ENCODE measurements around the gene ABHD16A.

ABHD16A gene

DNA sequence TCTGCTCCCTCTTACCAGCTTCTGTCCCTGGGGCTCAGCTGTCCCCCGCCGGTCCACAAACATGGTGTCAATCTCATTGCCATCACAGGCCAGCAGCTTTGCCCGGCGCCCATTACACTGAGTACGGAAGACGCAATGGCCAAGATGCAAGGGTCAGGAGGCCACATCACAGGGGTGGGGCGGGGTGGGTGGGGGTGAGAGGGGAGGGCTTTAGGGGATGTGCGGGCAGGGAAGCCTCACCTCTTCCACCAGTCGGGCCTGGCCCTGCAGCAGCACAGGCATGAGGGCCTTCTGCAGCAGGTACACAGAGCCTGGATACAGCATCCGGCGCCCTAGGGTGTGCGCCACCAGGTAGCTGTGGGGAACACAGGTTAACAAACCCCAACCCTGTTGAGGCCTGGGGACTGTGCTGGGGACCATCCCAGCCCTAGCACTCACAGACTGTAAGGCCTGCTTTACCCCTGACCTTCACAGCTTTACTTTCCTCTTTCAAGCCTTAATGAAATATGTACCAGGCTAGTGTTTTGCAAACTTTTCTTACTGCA, 11.5 kb downstream of the ABHD16A start:
- peaks cover 15% of the 10 kb centered on the region for H3K4me1 ChIP-seq (ENCODE audit: control insufficient read depth, low read length)
- no peaks in the 10 kb centered on the region for H3K27me3 ChIP-seq (ENCODE audit: control insufficient read depth, low read length)
- H3K36me3 ChIP-seq (ENCODE audit: control insufficient read depth, low read length) = peaks cover 60% of the 10 kb centered on the region
- H3K79me2 ChIP-seq (ENCODE audit: control insufficient read depth, low read length) = no peaks in the 10 kb centered on the region
- no peaks in the 10 kb centered on the region for H3K9me3 ChIP-seq (ENCODE audit: control insufficient read depth, insufficient read depth, low read length)
- H4K20me1 ChIP-seq (ENCODE audit: control insufficient read depth, insufficient read depth, low read depth, low read length) = no peaks in the 10 kb centered on the region
- H3F3A ChIP-seq (ENCODE audit: control insufficient read depth, insufficient read depth) = no peaks in the 10 kb centered on the region; the same call in 1 of the 2 replicates
- TF ChIP-seq EZH2phosphoT487 (IDR thresholded peaks at IDR 0.05; ENCODE audit: borderline replicate concordance, low read length) = no peak
- TF ChIP-seq, protein P1, sequence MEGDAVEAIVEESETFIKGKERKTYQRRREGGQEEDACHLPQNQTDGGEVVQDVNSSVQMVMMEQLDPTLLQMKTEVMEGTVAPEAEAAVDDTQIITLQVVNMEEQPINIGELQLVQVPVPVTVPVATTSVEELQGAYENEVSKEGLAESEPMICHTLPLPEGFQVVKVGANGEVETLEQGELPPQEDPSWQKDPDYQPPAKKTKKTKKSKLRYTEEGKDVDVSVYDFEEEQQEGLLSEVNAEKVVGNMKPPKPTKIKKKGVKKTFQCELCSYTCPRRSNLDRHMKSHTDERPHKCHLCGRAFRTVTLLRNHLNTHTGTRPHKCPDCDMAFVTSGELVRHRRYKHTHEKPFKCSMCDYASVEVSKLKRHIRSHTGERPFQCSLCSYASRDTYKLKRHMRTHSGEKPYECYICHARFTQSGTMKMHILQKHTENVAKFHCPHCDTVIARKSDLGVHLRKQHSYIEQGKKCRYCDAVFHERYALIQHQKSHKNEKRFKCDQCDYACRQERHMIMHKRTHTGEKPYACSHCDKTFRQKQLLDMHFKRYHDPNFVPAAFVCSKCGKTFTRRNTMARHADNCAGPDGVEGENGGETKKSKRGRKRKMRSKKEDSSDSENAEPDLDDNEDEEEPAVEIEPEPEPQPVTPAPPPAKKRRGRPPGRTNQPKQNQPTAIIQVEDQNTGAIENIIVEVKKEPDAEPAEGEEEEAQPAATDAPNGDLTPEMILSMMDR (IDR thresholded peaks at IDR 0.05; ENCODE audit: low read depth, low read length, poor library complexity, severe bottlenecking) = no peak
- no peak overlapping the region for H3K4me2 ChIP-seq (ENCODE audit: low read length)
- H3K9me2 ChIP-seq (replicated peaks; ENCODE audit: control insufficient read depth, low read length) = no peaks in the 10 kb centered on the region
- no peak overlapping the region for H3K4me3 ChIP-seq (ENCODE audit: low read length)
- H3K27ac ChIP-seq (ENCODE audit: low read depth, low read length) = no peak overlapping the region

DNA sequence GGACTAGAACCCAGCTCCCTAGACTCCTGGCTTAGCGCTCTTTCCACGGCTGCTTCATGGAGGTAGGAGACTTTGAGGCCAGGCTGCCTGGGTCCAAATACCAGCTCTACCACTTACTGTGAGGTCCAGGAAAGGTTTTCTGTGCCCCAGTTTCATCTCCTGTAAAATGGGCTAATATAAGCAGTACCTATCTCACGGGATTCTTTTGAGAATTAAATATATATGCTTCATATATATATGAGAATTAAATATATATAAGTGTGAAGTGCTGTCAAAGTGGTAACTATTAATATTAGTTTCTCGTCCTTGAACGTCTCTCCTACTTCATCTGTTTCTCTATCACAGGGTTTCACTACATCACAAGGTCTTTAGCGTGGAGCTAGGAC, 12.1 kb downstream of the ABHD16A start:
- TF ChIP-seq, protein P1 (IDR thresholded peaks at IDR 0.05; ENCODE audit: low read depth, low read length, poor library complexity, severe bottlenecking) = no peak
- no peak for TF ChIP-seq EZH2phosphoT487 (IDR thresholded peaks at IDR 0.05; ENCODE audit: borderline replicate concordance, low read length)
- no peak overlapping the region for H3K4me2 ChIP-seq (ENCODE audit: low read length)
- no peaks in the 10 kb centered on the region for H3K9me2 ChIP-seq (replicated peaks; ENCODE audit: control insufficient read depth, low read length)
- peaks cover 60% of the 10 kb centered on the region for H3K36me3 ChIP-seq (ENCODE audit: control insufficient read depth, low read length)
- no peak overlapping the region for H3K4me3 ChIP-seq (ENCODE audit: low read length)
- H3K4me1 ChIP-seq (ENCODE audit: control insufficient read depth, low read length) = peaks cover 15% of the 10 kb centered on the region
- no peaks in the 10 kb centered on the region for H3K79me2 ChIP-seq (ENCODE audit: control insufficient read depth, low read length)
- no peaks in the 10 kb centered on the region; the same call in 1 of the 2 replicates for H3F3A ChIP-seq (ENCODE audit: control insufficient read depth, insufficient read depth)
- no peaks in the 10 kb centered on the region for H4K20me1 ChIP-seq (ENCODE audit: control insufficient read depth, insufficient read depth, low read depth, low read length)
- no peak overlapping the region for H3K27ac ChIP-seq (ENCODE audit: low read depth, low read length)
- H3K9me3 ChIP-seq (ENCODE audit: control insufficient read depth, insufficient read depth, low read length) = no peaks in the 10 kb centered on the region
- H3K27me3 ChIP-seq (ENCODE audit: control insufficient read depth, low read length) = no peaks in the 10 kb centered on the region

DNA sequence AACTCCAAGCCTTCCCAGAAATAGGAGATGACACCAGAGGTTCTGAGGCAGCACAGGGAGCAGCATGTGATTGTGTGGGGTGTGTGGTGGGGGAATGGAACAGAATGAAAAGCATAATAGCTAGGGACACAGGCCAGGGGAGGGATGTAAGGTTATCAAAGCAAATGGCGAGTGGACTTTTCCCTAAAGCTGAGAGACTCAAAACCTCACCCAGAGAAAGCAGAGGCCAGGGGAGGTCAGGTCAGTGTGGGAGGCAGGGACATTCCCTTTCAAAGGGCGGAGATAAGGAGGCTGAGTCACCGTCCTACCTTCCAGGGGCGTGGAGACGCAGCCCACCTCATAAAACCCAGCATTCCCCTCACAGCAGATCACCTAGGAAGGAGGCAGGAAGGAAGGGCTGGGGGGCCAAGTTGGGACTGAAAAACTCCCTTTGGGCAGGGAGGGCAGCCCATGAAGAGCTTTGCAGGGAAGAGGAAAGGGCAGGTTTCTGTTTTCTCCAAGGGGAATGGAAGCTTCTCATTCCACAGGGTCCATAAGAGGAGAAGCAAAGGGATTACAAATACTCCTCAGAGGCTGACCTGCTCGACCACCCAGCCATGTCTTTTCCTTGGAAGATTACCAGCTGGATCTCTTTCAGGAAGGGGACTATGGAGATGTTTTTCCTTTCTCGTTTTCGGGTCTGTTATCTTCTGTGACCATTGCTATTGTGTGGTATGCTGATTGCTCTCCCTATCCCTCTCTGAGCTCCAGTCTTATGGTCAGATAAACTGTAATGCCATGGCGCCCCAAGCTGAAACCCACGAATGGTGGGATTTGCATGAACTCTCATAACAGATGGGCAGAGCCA, 12.7 kb downstream of the ABHD16A start:
- H3K4me3 ChIP-seq (ENCODE audit: low read length) = no peak overlapping the region
- H3K4me2 ChIP-seq (ENCODE audit: low read length) = peak overlapping the region; percentile 49; the same call in 1 of the 2 replicates
- peaks cover 60% of the 10 kb centered on the region for H3K36me3 ChIP-seq (ENCODE audit: control insufficient read depth, low read length)
- no peaks in the 10 kb centered on the region for H3K9me2 ChIP-seq (replicated peaks; ENCODE audit: control insufficient read depth, low read length)
- H3K4me1 ChIP-seq (ENCODE audit: control insufficient read depth, low read length) = peaks cover 15% of the 10 kb centered on the region
- no peaks in the 10 kb centered on the region for H3K79me2 ChIP-seq (ENCODE audit: control insufficient read depth, low read length)
- H3K9me3 ChIP-seq (ENCODE audit: control insufficient read depth, insufficient read depth, low read length) = no peaks in the 10 kb centered on the region
- H3K27me3 ChIP-seq (ENCODE audit: control insufficient read depth, low read length) = no peaks in the 10 kb centered on the region
- H3K27ac ChIP-seq (ENCODE audit: low read depth, low read length) = no peak overlapping the region
- no peaks in the 10 kb centered on the region; the same call in 1 of the 2 replicates for H3F3A ChIP-seq (ENCODE audit: control insufficient read depth, insufficient read depth)
- no peaks in the 10 kb centered on the region for H4K20me1 ChIP-seq (ENCODE audit: control insufficient read depth, insufficient read depth, low read depth, low read length)
- TF ChIP-seq, protein P1 (IDR thresholded peaks at IDR 0.05; ENCODE audit: low read depth, low read length, poor library complexity, severe bottlenecking) = no peak
- no peak for TF ChIP-seq EZH2phosphoT487 (IDR thresholded peaks at IDR 0.05; ENCODE audit: borderline replicate concordance, low read length)
